ENCODE measurements around the gene APOB. TPM values are rescaled to one million over a fixed set of nuclear protein-coding genes. Genes with fewer than 3 reads are reported as not detected.

Gene APOB
- total RNA-seq, 1 experiment from 2014 or later: 0.05 TPM

DNA sequence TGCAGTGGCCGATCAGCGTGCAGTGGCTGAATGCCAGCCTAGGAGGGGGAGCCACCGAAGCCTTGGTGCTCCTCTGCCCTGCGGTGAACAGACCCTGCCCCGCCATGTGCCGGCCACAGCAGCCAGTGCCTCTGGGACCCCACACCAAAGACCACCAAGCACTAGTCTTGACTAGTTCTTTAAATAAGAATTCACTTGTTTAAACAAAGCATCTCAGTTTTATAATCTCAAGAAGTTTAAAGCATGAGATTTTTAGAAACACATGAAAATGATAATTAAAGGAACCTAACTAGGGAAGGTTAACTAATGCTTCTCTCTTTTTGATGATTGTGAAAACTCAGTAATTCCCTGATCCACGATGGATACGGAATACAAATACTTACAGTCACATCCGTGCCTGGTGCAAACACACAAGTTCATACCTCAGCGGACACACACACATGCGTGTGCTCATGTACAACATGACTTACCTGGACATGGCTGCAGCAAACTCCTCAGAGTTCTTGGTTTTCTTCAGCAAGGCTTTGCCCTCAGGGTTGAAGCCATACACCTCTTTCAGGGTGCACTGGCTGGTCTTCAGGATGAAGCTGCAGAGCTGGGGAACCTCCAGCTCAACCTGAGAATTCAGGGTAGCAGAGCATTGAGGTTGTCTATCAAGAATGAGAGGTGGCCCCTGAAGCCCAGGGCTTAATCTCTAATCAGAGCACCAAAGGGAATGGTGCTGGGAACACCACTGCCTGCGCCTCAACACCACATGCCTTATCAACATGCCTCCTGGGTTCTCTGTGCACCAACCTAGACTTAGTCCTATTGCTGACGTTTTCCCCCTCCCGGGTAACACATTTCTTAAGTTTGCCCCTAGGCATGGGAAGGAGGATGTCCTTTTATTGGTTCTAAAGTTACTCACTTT lies 3.1 kb downstream of the APOB start:
- intact Hi-C loops (cut with micrococcal nuclease; ENCODE audit: unreplicated experiment): no loop called here
- Mint-ChIP-seq H3K9me3 (ENCODE audit: low read depth, unreplicated experiment) (peaks cover 2% of the 10 kb centered on the region), H3K27ac (ENCODE audit: unreplicated experiment) (no peak overlapping the region), H3K4me3 (ENCODE audit: low read depth, unreplicated experiment) (no peak overlapping the region), H3K27me3 (ENCODE audit: unreplicated experiment) (peaks cover 99% of the 10 kb centered on the region), H3K36me3 (ENCODE audit: insufficient read depth, unreplicated experiment) (no peaks in the 10 kb centered on the region), H3K4me1 (ENCODE audit: low read depth, unreplicated experiment) (peaks cover 7% of the 10 kb centered on the region)
- TF ChIP-seq, protein P1, sequence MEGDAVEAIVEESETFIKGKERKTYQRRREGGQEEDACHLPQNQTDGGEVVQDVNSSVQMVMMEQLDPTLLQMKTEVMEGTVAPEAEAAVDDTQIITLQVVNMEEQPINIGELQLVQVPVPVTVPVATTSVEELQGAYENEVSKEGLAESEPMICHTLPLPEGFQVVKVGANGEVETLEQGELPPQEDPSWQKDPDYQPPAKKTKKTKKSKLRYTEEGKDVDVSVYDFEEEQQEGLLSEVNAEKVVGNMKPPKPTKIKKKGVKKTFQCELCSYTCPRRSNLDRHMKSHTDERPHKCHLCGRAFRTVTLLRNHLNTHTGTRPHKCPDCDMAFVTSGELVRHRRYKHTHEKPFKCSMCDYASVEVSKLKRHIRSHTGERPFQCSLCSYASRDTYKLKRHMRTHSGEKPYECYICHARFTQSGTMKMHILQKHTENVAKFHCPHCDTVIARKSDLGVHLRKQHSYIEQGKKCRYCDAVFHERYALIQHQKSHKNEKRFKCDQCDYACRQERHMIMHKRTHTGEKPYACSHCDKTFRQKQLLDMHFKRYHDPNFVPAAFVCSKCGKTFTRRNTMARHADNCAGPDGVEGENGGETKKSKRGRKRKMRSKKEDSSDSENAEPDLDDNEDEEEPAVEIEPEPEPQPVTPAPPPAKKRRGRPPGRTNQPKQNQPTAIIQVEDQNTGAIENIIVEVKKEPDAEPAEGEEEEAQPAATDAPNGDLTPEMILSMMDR (IDR thresholded peaks at IDR 0.05; ENCODE audit: unreplicated experiment): no peak
- CTCF ChIA-PET: no interaction called here
- no TSS peak for BruUV-seq (replicated peaks)
- no peak for DNase-seq

DNA sequence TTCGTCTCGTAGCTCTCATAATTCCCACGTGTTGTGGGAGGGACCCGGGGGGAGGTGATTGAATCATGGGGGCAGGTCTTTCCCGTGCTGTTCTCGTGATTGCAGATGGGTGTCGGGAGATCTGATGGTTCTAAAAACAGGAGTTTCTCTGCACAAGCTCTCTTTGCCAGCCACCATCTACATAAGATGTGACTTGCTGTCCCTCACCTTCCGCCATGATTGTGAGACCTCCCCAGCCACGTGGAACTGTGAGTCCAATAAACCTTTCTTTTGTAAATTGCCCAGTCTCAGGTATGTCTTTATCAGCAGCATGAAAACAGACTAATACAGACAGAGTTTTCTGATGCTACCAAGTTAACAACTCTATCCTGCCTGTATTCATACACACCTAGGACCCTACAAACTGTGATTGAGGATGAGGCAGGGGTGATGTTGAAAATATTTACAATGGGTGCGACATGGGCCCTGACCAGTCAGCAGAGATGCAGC lies 3.9 kb downstream of the APOB start:
- CTCF ChIA-PET: no interaction called here
- H3K4me3 Mint-ChIP-seq (ENCODE audit: low read depth, unreplicated experiment): no peak overlapping the region
- H3K9me3 Mint-ChIP-seq (ENCODE audit: low read depth, unreplicated experiment): peaks cover 2% of the 10 kb centered on the region
- peaks cover 7% of the 10 kb centered on the region for H3K4me1 Mint-ChIP-seq (ENCODE audit: low read depth, unreplicated experiment)
- intact Hi-C loops (cut with micrococcal nuclease; ENCODE audit: unreplicated experiment): no loop called here
- H3K27ac Mint-ChIP-seq (ENCODE audit: unreplicated experiment): no peak overlapping the region
- peaks cover 99% of the 10 kb centered on the region for H3K27me3 Mint-ChIP-seq (ENCODE audit: unreplicated experiment)
- DNase-seq: no peak
- H3K36me3 Mint-ChIP-seq (ENCODE audit: insufficient read depth, unreplicated experiment): no peaks in the 10 kb centered on the region
- TF ChIP-seq, protein P1 (IDR thresholded peaks at IDR 0.05; ENCODE audit: unreplicated experiment): no peak
- no TSS peak for BruUV-seq (replicated peaks)

DNA sequence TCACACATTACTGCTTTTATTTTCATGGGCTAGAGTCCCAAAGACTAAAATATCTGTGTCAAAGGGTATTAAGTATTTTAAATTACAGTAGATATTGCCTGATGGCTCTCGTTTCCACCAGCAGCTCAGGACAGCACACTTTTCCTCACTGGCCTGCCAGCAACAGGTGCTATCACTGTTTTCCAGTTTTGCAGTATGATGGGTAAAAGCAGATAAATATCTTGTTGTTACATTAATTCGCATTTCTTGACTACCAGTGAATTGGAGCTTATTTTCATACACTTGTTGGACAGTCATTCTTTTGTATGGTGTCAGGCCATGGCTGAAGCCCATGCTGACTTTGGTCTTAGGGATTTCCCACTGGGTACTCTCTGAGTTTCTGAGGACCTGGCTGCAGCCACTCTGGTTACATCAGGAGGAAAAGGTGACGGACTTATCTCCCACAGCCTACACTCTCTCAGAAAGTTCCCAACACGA lies 4.8 kb downstream of the APOB start:
- Mint-ChIP-seq H3K27ac (ENCODE audit: unreplicated experiment) (no peak overlapping the region), H3K9me3 (ENCODE audit: low read depth, unreplicated experiment) (peaks cover 2% of the 10 kb centered on the region), H3K4me3 (ENCODE audit: low read depth, unreplicated experiment) (no peak overlapping the region), H3K36me3 (ENCODE audit: insufficient read depth, unreplicated experiment) (no peaks in the 10 kb centered on the region), H3K27me3 (ENCODE audit: unreplicated experiment) (peaks cover 99% of the 10 kb centered on the region), H3K4me1 (ENCODE audit: low read depth, unreplicated experiment) (peaks cover 7% of the 10 kb centered on the region)
- no TSS peak for BruUV-seq (replicated peaks)
- no peak for DNase-seq
- TF ChIP-seq, protein P1 (IDR thresholded peaks at IDR 0.05; ENCODE audit: unreplicated experiment): no peak
- intact Hi-C loops (cut with micrococcal nuclease; ENCODE audit: unreplicated experiment): no loop called here
- CTCF ChIA-PET: no interaction called here

DNA sequence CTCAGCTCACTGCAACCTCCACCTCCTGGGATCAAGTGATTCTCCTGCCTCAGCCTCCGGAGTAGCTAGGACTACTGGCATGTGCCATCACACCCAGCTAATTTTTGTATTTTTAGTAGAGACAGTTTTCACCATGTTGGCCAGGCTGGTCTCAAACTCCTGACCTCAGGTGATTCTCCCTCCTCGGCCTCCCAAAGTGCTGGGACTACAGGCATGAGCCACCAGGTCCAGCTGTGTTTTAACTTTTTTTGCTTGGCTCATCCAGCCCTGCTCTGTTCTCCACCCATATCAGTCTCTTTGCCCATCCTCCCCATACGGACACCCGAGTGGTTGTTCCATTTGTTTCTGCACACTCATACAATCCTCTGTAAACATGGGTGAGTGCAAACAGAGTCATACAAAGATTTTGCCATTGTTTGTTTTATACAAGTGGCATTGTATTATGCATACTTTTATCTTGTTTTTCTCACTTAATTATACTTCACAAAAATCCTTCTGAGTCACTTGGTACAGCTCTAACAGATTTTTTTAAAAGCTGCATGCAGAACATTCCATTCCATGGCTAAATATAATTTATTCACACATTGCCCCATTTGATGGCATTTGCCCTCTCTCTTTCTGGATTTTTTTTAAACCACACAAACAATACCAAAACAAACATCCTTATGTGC lies 5.3 kb downstream of the APOB start:
- Mint-ChIP-seq H3K9me3 (ENCODE audit: low read depth, unreplicated experiment) (peaks cover 2% of the 10 kb centered on the region), H3K27me3 (ENCODE audit: unreplicated experiment) (peaks cover 99% of the 10 kb centered on the region), H3K27ac (ENCODE audit: unreplicated experiment) (no peak overlapping the region), H3K4me1 (ENCODE audit: low read depth, unreplicated experiment) (peaks cover 7% of the 10 kb centered on the region), H3K36me3 (ENCODE audit: insufficient read depth, unreplicated experiment) (no peaks in the 10 kb centered on the region), H3K4me3 (ENCODE audit: low read depth, unreplicated experiment) (no peak overlapping the region)
- intact Hi-C loops (cut with micrococcal nuclease; ENCODE audit: unreplicated experiment): no loop called here
- CTCF ChIA-PET: no interaction called here
- no peak for DNase-seq
- no TSS peak for BruUV-seq (replicated peaks)
- TF ChIP-seq, protein P1 (IDR thresholded peaks at IDR 0.05; ENCODE audit: unreplicated experiment): no peak
